ENCODE results near the gene SOX8.

DNA sequence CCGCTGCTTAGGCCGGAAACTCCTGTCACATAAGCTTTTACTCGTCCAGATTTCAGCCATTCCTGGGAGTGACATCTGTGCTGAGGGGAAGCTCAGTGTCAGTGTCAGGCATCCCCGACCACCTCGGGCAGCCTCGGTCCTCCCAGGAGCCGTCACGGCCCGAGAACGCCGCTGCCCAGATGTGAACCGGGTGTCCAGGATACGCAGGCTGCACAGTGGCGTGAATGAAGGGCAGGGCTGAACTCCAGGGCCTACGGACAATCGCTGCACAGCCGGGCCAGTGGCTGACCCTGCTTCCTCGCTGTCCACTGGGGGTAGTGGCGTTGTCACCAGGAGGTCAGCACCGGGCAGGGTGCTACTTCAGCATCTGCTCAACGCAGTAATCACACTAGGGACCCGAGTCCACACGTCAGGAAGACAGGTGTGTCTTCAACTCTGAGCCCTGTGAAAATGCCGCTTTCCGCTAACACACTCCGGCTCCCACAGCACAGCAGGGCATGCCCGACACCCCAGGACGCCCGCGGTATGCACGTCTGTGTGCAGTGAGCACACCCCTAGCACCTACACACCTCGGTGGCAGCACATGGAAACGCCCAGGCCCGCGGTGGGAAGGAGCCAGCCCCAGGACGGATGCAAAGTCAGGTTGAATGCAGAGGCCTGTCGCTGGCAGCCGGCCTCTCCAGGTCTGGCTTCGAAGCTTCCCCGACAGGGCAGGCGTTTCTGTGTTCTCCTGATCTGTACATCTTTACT lies 13.8 kb upstream of the SOX8 start:
- TF ChIP-seq, protein P1, sequence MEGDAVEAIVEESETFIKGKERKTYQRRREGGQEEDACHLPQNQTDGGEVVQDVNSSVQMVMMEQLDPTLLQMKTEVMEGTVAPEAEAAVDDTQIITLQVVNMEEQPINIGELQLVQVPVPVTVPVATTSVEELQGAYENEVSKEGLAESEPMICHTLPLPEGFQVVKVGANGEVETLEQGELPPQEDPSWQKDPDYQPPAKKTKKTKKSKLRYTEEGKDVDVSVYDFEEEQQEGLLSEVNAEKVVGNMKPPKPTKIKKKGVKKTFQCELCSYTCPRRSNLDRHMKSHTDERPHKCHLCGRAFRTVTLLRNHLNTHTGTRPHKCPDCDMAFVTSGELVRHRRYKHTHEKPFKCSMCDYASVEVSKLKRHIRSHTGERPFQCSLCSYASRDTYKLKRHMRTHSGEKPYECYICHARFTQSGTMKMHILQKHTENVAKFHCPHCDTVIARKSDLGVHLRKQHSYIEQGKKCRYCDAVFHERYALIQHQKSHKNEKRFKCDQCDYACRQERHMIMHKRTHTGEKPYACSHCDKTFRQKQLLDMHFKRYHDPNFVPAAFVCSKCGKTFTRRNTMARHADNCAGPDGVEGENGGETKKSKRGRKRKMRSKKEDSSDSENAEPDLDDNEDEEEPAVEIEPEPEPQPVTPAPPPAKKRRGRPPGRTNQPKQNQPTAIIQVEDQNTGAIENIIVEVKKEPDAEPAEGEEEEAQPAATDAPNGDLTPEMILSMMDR (conservative IDR thresholded peaks at IDR 0.05; ENCODE audit: low read depth, low read length): no peak
- no peak for TF ChIP-seq EZH2 (IDR thresholded peaks at IDR 0.05; ENCODE audit: borderline replicate concordance, low read depth, low read length, poor library complexity, severe bottlenecking)
